Spinal cord (tissue), 10 donors: ENCODE results near the gene LIMK2. TPM values are rescaled to one million over a fixed set of nuclear protein-coding genes. Genes with fewer than 3 reads are reported as not detected.
A peak's percentile ranks its signal among the peaks of the same experiment; 100 is the strongest.
"Not testable (repeated sequence)": the region's sequence is repeated elsewhere in the genome, so short reads cannot be mapped to it uniquely, and the experiment has no call there.

Experiments
- DNase-seq, 6 donors: peaks; one replicate each; pipeline versions ENCODE4 v3.0.0 to v3.0.0-alpha.2; 2013 to 2015; ENCODE audit warnings: low spot score in 6 of 6, low read depth in 4 of 6
- H3K27ac ChIP-seq: one replicate; pipeline ENCODE4 v1.5.1; 2013; ENCODE audit warnings: low read depth, low read length, control low read depth
- H3K27me3 ChIP-seq: one replicate; pipeline ENCODE4 v1.6.1; 2013; ENCODE audit warnings: low read length; ENCODE audit not compliant: control insufficient read depth, insufficient read depth
- H3K36me3 ChIP-seq: one replicate; pipeline ENCODE4 v1.6.1; 2013; ENCODE audit warnings: low read length; ENCODE audit not compliant: control insufficient read depth, insufficient read depth
- H3K4me1 ChIP-seq: one replicate; pipeline ENCODE4 v1.6.1; 2013; ENCODE audit warnings: low read length; ENCODE audit not compliant: control insufficient read depth, insufficient read depth
- H3K4me3 ChIP-seq: one replicate; pipeline ENCODE4 v1.5.1; 2013; ENCODE audit warnings: low read depth, low read length, control low read depth
- H3K9me3 ChIP-seq: one replicate; pipeline ENCODE4 v1.6.1; 2013; ENCODE audit warnings: low read length; ENCODE audit not compliant: control insufficient read depth, insufficient read depth
- WGBS: methylation state at CpG from one replicate; pipeline ENCODE4 v1.1.5; 2013; ENCODE audit warnings: missing lambda C conversion rate; ENCODE audit not compliant: insufficient coverage; 5-methylcytosine and 5-hydroxymethylcytosine counted together
- polyA plus RNA-seq, 2 donors: library from polyadenylated mRNA; unstranded; fragments of 120-200 nt; gene quantifications; one replicate each; pipeline ENCODE4 v1.2.1, GENCODE V29; 2013; ENCODE audit not compliant: insufficient read length in 2 of 2
- total RNA-seq, 2 donors: library from RNA; depleted of rRNA in 1 of 2; stranded (reverse); fragments of 120-200 nt in 1 of 2; fragments of >200 nt in 1 of 2; gene quantifications; one replicate each; pipeline versions ENCODE4 v1.2.3 to v1.2.4, GENCODE V29; 2013 to 2014
- donor health status: healthy.

LIMK2 gene
- total and polyA plus RNA-seq, 4 donors: 29.5 to 37.9 (median 32.8) TPM

GRCh38 chr22:31210556-31211421, 1.3 kb upstream of the LIMK2 start:
- WGBS: 92% methylated on average over 3 of the region's 8 CpGs
- H3K9me3 ChIP-seq: no peaks in the 10 kb centered on the region
- H3K36me3 ChIP-seq: peaks cover 3% of the 10 kb centered on the region
- no peaks in the 10 kb centered on the region for H3K27me3 ChIP-seq
- H3K27ac ChIP-seq: no peak overlapping the region
- DNase-seq: no peak
- no peak overlapping the region for H3K4me3 ChIP-seq
- peaks cover 20% of the 10 kb centered on the region for H3K4me1 ChIP-seq

- no peak for DNase-seq
- H3K36me3 ChIP-seq: peaks cover 3% of the 10 kb centered on the region
- peak overlapping the region; percentile 87 for H3K4me3 ChIP-seq
- no peaks in the 10 kb centered on the region for H3K27me3 ChIP-seq
- H3K4me1 ChIP-seq: peaks cover 20% of the 10 kb centered on the region
- WGBS: 63% methylated on average over 5 of the region's 7 CpGs
- no peaks in the 10 kb centered on the region for H3K9me3 ChIP-seq
- H3K27ac ChIP-seq: peak overlapping the region; percentile 57
Observed at GRCh38 chr22:31211482-31211861, 626 bp upstream of the LIMK2 start.

- peaks cover 20% of the 10 kb centered on the region for H3K4me1 ChIP-seq
- peaks cover 3% of the 10 kb centered on the region for H3K36me3 ChIP-seq
- no peaks in the 10 kb centered on the region for H3K9me3 ChIP-seq
- WGBS: 39% methylated on average over 9 of the region's 11 CpGs
- H3K27me3 ChIP-seq: no peaks in the 10 kb centered on the region
- no peak for DNase-seq
- peak overlapping the region; percentile 87 for H3K4me3 ChIP-seq
- peak overlapping the region; percentile 64 for H3K27ac ChIP-seq
Observed at GRCh38 chr22:31212783-31213629, 908 bp downstream of the LIMK2 start.

- Histone ChIP-seq H3K27me3 (no peaks in the 10 kb centered on the region), H3K36me3 (no peaks in the 10 kb centered on the region), H3K4me3 (no peak overlapping the region), H3K9me3 (no peaks in the 10 kb centered on the region), H3K4me1 (peaks cover 20% of the 10 kb centered on the region), H3K27ac (no peak overlapping the region)
- 100% methylated on average over 2 of the region's 6 CpGs for WGBS
- DNase-seq: no peak
Observed at GRCh38 chr22:31215018-31215535, 3.0 kb downstream of the LIMK2 start.

GRCh38 chr22:31218565-31219262, 6.6 kb downstream of the LIMK2 start:
- H3K27ac ChIP-seq: no peak overlapping the region
- H3K9me3 ChIP-seq: no peaks in the 10 kb centered on the region
- 50% methylated on average over 3 of the region's 4 CpGs for WGBS
- DNase-seq: no peak
- H3K4me3 ChIP-seq: no peak overlapping the region
- no peaks in the 10 kb centered on the region for H3K4me1 ChIP-seq
- H3K27me3 ChIP-seq: no peaks in the 10 kb centered on the region
- H3K36me3 ChIP-seq: no peaks in the 10 kb centered on the region

- no peaks in the 10 kb centered on the region for H3K9me3 ChIP-seq
- no peak overlapping the region for H3K4me3 ChIP-seq
- WGBS: 100% methylated on average over 1 of the region's 4 CpGs
- H3K27me3 ChIP-seq: no peaks in the 10 kb centered on the region
- H3K27ac ChIP-seq: no peak overlapping the region
- H3K4me1 ChIP-seq: no peaks in the 10 kb centered on the region
- no peaks in the 10 kb centered on the region for H3K36me3 ChIP-seq
- DNase-seq: no peak
Observed at GRCh38 chr22:31221084-31221483, 9.0 kb downstream of the LIMK2 start.

- Histone ChIP-seq H3K27ac (no peak overlapping the region), H3K4me3 (no peak overlapping the region), H3K4me1 (no peaks in the 10 kb centered on the region), H3K36me3 (no peaks in the 10 kb centered on the region), H3K27me3 (no peaks in the 10 kb centered on the region), H3K9me3 (no peaks in the 10 kb centered on the region)
- 99% methylated on average over 5 of the region's 5 CpGs for WGBS
- no peak for DNase-seq
Observed at GRCh38 chr22:31222736-31223135, 10.6 kb downstream of the LIMK2 start.

GRCh38 chr22:31223786-31224191, 11.7 kb downstream of the LIMK2 start:
- Histone ChIP-seq H3K4me1 (no peaks in the 10 kb centered on the region), H3K27me3 (no peaks in the 10 kb centered on the region), H3K36me3 (no peaks in the 10 kb centered on the region), H3K4me3 (no peak overlapping the region), H3K27ac (no peak overlapping the region), H3K9me3 (no peaks in the 10 kb centered on the region)
- 42% methylated on average over 3 of the region's 3 CpGs for WGBS
- DNase-seq: no peak

GRCh38 chr22:31224691-31225090, 12.6 kb downstream of the LIMK2 start:
- H3K4me3 ChIP-seq, H3K27ac ChIP-seq, H3K9me3 ChIP-seq, H3K27me3 ChIP-seq, DNase-seq, H3K4me1 ChIP-seq, H3K36me3 ChIP-seq: not testable (repeated sequence)
- WGBS: 62% methylated on average over 4 of the region's 4 CpGs
